HTERT RPE-1 (cell line): ENCODE measurements around the gene COL2A1.

Experiments
- in situ Hi-C: fragments of 300-500 bp; cut with MboI; formaldehyde crosslinking; loops from 4 replicates; pipeline ENCODE4 v1.14.3; 2020; ENCODE audit warnings: low sequenced_read_pairs

COL2A1 gene

DNA sequence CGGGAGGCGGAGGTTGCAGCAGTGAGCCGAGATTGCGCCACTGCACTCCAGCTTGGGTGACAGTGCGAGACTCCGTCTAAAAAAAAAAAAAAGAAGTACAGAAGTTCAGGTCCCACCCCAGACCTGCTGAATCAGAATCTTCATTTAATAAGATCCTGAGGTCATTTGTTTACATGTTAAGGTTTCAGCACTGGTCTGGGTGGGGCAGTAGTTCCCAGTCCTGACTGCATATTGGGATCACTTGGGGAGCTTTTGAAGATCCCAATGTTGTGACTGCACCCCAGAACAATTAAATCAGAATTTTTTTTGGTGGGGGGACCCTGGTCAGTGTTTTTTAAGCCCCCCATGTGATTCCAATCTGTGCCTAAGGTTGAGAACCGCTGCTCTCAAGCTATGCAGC lies 11.7 kb upstream of the COL2A1 start:
- in situ Hi-C loops = no loop called here

DNA sequence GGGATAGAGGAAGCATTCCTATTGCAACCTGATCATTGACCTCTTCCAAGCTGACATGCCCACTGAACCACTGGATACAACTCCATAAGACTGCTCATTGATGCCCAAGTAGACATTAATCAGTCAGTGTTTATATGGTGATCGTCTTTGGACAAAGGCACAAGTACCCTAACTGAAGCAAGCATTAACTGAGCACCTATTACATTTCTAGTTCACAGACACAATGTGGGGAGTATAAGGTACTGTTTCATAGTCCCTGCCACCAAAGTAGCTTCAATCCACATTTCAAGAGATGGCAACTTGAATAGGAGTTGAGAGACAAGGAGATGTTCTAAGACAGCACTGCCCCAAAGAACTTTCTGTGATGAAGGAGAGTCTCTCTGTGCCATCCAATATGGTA lies 10.9 kb upstream of the COL2A1 start:
- in situ Hi-C loops = no loop called here

DNA sequence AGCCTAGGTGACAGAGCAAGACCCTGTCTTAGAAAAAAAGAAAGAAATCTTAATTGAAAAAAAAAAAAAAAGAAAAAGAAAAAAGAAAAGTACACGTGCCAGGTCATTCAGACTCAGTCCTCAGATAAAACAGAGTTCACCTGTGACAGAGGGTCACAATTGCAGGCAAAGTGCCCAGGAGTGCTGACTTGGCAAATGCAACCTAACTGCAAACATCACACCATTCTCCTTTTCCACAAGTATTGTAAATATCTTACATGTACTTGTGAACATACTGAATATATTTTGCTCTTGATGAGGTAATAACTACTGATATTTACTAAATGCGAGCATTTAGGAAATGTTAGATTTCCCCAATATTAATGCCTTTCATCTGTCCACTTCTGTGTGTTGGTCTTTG lies 9.0 kb upstream of the COL2A1 start:
- in situ Hi-C loops = no loop called here

DNA sequence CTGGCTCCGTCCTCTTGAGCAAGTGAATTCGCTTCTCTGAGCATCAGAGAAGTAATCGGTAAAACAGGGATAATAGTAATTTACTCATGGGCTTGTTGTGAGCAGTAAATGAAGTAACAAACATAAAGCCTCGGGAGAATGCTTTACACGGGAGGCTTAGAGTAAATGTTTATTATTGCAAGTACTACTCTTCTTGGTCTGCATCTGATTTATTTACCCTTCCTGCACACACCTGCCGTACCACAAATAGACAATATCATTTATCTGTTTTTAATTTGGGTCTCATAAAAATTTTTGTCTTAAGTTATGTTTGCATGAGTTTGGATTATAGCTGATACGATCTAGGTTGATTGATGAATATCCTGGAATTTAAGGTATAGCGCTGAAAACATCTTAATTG lies 7.8 kb upstream of the COL2A1 start:
- in situ Hi-C loops = no loop called here

DNA sequence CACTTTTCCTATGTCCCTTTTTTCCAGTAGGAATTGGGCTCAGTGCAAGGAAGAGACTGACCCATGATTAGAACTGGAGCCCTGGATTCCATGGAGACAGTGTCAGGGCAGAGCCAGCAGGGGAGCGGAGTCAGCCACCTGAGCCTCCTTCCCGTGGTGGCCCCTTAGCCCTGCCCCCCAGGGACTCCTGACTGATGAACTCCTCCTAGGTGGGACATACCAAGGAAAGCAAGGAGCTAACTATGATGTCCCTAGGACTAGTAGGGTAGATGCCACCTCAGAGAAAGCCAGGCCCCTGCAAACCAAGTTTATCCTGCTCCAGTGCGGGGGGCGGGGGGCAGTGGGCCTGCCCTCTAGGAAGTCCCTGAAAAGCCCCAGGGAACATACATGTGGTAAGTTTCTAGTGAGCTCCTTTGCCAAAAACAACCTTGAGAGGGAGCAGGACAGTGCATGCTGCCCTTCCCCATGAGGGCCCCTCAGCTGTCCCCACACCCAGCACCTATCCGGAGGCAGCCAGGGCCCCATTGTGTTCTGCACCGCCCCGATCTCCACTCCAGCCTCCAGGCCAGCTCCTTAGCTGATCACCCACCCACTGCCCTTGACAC lies 6.2 kb upstream of the COL2A1 start:
- in situ Hi-C loops = no loop called here

DNA sequence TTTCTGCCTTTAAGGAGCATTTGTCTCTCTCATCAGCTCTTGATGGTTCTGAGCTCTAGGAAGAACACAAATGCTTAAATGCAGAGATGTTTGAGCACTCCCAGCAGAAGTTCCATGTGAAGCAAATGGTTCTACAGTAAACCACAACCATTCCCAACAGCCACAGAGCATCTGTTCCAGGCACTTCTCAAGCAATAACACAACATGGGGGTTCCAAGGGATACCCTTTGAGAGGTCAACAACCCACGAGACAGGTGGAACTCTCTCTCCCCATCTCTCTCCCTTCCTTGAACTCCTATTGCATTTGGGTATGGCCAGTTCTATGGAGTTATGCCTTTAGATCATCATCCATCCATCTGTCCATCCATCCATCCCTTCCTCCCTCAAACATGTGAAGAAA lies 5.2 kb upstream of the COL2A1 start:
- in situ Hi-C loops = no loop called here

DNA sequence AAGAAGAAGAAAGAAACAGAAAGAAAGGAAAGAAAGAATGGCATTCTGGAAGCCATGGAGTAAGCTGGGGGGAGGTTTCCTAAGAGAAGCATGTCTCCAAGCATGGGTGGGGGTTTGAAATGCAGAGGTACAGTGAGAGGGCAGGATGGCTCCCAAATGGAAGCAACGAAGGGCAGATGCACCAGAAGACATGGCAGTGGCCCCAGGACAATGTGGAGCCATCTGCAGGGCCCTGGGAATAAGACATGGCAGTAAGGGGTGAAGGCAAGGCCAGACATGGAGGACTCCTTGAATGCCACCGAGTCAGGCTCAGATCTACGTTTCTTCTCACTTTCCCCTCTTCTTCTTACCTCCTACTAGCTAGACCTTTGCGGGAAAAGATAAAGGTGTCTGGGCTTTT lies 4.7 kb upstream of the COL2A1 start:
- in situ Hi-C loops = no loop called here

DNA sequence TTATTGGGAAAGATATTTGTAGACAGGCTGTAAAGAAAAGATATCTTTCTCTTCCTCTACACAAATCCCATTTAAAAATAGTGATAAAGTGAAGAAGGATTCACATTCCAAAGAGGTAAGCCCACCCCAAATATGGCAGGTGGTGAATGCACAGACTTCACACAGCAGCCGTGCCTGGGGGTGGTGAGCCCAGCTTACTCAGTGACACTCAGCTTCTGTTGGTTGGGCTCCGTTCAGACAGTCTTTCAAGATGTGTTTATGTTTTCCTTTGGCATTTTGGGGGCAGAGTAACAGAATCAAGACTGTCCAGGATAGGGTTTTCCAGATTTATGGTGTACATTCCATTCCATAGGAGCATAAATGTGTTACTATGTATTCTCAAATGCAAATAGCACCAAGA lies 4.1 kb upstream of the COL2A1 start:
- in situ Hi-C loops = no loop called here

DNA sequence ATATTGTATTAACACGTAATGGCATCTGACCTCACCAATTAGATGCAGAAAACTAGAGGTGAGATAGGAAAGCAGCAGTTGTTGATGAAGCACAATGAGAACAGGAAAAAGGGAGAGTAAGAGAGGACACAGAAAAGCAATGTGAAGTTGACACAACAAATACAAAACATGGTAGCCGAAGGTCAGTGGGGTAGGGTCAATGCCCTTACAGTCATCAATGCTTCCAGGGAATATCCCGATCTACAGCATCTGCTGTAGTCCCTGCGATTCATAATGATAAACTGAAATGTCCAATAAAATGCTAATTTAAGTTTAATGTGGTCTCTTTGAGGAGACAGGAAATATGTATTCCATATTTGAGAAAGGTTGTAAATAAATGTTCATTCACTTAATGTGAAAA lies 2.9 kb upstream of the COL2A1 start:
- in situ Hi-C loops = no loop called here

DNA sequence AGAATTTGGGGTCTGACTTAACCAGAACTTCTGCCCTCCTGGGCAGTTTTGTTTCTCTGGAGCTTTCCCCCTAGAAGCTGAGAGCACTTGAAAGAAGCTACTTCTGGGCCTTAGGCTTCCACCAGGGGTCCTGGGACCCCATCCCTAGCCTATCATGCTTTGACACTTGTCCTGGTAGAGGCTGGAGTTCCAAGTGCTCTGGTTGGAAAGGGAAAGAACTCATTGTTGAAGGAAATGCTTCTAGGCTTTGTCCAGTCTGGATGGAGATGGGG lies 1.4 kb upstream of the COL2A1 start:
- in situ Hi-C loops = no loop called here

DNA sequence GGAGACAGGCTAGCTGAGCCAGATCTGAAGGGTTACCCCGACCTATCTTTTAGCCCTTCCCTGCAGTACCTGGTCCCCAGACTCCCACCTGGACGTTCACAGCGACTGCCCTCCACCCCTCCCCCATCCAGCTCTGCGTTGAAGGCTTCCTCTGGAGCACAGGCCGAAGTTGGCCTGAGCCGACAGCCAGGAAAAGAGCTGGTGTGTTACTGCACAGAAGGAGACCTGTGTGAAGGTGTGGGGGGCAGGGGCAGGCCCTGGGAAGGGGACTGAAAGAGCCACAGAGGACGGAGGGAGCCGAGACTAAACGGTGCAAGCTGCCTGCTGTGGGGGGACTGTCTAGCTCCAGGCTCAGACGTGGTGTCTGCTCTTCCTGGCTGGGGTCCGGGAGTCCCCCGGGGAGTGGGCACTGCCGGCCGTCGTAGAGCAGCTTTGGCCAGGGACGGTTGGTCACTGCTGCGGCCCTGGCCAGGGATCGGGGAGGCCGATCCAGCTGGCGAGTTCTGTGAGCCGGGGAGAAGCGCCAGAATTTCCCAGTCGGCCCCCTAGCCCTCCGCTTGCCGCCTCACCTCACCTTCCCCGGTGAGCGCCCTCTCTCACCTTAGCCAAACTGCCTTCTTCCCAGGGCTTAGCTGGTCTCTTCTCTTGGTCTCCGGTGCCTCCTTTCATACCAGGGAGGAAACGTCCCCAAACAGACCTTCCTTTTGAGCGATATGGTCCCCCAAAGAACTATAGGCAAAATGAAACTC lies 899 bp upstream of the COL2A1 start:
- in situ Hi-C loops = no loop called here

DNA sequence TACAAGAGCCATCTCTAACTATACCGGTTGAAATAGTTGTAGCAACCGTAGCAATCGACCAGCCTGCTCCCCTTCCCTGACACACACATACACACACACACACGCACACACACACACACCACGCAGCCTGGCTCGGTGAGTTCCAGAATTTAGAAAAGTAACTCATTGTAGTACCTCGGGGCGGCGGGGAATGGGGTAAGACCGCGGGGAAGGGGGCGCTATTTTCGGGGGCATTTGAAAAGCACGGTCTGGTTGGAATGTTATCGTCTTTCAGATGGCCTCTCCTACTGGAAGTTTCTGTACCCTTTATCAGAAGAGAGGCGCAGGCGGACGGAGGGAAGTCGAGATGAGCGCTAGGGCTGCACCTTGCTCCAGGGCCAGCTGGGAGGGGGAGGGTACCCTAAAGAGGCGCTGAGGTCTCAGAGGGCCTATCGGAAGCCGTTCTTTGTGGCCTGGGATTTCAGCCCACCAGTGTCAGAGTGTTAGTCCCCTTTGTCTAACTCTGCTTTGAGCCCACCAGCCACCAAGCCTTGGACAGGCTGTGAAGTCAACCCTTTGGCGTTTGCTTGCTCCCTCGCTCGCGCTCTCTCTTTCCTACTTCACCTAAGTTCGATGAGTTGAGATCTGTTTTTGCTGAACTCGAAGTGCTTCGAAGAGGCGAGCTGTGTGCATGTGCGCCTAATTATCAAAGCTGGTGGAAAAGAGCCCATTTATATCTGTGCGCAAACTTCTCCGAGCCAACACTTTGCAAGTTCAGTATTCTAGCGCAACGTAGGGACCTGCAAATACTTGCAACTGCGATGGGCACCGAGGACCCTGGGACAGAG lies 837 bp downstream of the COL2A1 start:
- in situ Hi-C loops = no loop called here

DNA sequence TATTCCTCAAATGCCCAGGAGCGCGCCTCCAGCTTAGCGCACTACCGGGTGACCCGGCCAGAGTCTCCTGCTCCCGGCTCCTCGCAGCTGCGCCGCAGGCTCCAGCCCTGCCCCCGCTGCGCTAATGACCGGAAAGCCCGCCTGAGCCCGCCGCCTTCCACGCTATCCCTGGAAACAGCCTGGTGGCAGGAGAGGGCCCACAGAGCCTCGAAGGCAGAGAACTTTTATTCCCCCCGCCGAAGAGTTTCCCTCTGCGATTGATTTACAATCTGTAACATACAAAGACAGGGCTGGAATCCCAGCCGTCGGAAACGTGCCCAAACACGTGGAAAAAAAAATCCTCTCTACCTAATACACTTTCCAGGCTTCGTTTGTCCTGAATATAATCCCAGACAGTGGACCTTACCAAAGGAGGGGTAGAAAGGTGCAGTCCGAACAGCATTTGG lies 1.5 kb downstream of the COL2A1 start:
- in situ Hi-C loops = no loop called here

DNA sequence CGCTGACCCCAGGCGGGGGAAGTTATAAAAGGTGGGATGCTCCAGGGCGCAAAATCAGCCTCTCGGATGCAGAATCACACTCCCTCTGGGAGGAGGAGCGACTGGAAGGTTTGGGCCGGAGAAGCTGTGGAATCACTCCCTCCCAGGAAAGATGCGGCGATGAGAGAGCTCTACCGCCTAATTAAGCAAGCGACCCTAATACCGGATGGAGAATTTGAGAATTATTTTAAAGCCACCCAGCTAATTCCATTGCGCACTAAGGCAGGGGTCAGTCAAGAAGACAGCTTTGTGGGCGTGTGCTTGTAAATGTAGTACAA lies 1.9 kb downstream of the COL2A1 start:
- in situ Hi-C loops = no loop called here

DNA sequence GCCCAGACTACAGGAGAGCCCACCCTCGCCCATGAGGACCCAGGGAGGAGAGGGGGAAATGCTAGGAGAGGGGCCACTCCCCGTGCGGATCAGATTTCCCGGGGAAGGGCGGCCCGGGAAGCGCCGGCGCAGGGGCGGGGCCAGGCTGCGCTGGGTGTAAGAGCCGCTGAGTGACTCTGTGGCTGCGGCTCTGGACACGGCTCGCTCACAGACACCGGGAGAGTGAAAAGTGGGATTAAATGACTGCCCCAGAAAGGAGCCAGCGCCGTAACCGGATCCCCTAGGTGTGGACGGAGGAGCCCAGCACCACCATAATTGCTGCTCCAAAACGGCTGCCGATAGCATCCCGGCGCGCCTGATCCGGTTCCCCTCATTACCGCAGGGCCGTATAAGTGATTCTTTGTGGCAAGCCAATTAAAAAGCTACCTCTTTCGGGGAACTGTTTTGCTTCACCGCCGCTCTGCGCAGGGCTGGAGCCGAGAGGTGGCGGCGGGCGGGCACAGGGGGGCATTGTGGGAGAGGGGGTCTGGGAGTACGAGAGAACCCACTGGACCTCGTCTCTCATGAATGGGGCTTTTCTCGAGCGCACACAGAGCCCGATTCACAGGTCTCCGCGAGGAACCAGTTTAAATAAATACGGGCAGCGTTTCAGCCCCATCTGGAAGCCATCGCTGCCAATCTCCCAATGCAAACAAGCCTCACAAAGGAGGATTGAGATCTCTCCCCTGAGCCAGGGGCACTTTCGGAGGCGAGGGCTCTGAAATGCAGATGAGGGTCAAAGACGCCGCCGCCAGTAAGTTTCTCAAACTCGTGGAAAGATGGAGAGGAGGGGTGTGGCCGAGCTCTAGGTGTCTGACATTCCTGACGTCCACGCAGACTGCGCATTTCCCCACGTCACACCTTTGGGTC lies 2.5 kb downstream of the COL2A1 start:
- in situ Hi-C loops = no loop called here

DNA sequence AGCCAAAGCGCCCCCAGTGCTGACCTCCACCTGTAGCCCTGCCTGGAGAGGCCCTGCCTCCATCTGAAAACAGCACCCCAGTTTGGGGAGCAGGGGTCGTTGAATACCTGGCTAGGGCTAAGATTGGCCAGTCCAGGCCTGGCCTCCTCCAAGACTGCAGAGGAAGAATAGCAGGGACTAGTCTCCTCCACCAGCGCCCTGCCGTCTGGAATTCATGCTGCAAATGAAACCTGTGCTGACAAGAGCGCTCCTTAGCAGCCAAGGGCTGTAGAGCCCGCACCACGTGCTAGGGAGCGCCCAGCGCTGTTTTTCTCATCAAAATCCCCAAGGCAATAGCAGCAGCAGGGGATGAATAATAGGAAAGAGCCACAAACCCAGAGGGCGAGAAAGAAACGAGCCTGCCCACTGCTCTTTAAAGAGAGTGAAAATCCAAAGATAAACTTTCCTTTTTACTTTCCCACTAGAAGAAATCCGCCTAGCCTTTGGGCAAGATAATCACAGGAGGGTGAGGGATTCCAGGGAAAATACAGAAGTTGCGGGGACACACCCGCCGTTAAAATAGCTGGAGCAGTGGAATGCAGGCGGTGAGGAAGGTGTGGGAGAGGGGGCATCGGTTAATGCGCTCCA lies 3.3 kb downstream of the COL2A1 start:
- in situ Hi-C loops = no loop called here

DNA sequence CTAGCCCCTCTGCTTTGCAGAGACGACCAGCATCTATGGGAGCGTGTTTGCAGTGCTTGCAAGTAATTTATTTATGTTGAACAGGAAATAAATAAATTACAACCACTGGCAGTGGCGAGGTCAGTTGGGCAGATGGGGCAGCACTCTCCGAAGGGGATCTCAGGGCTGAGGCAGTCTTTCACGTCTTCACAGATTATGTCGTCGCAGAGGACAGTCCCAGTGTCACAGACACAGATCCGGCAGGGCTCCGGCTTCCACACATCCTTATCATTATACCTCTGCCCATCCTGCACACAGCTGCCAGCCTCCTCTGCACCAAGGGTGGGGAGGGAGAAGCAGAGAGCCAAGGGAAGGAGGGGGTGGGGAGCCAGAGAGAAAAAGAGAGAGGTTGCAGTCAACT lies 4.5 kb downstream of the COL2A1 start:
- in situ Hi-C loops = no loop called here

DNA sequence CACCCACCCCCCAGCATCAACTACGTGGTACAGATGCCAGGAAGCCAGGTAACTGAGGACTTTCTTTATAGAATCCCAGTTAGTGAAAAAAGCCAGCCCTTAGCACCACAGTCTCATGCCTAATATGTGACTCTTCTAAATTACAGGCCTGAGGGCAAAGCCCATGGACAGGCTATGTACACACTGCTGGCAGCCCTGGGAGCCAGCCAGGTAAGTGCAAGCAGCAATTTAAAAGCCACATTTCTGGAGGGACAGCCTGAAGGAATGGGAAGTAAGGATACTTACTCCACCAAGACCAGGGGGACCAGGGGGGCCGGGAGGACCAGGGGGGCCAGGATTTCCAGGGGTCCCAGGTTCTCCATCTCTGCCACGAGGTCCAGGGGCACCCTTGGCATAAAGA lies 7.0 kb downstream of the COL2A1 start:
- in situ Hi-C loops = no loop called here

DNA sequence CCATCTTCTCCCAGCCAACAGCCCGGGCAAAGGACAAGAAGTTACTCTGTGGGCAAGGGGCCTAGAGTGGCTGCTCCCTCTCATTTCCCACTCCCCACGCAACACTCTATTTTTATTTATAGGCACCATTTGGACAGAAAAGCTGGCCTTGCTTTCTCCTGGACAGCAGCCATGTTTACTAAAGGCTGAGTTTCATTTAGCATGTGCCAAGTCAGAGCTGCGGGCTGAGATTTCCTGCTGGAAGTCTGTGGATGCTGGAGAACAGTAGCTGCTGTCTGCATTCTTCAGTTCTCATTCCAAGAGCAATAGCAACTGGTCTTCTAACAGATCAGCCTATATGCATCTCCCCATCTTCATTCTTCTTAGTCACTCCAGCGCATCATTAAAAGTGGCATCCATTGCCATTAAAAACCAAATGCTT lies 8.3 kb downstream of the COL2A1 start:
- in situ Hi-C loops = no loop called here

DNA sequence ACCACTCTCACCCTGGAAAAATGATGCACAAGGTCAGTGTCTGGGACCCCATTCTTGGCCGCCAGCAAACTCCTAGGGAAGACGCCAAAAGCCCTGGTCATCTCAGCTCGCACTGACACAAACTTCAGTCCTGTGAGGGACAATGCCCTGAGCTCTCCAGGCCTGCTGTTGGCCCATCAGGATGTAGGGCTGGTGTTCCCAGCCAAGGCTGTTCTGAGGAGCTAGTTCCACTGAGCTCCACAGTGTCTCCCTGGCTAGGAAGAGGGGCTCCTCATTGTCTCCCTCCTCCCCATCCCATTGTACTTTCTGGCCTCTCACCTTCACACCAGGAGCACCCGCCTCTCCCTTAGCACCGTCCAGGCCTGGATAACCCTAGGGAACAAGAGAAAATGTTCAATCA lies 10.8 kb downstream of the COL2A1 start:
- in situ Hi-C loops = no loop called here

DNA sequence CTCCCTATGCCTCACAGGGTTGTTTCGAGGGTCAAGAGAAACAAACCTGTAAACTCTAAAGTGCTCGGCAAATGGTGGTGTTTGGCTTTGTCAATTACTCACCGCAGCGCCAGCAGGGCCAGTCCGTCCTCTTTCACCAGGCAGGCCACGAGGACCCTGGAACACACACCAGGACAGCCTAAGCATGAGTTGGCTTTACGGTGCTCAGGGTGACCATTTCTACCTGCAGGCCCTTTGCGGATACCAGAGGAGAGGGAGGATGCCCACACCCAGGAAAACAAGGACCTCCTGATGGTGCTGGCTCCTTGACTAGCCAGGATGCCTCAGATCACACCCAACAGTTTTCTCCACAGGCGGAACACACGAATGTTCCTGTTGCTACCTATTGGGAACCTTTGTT lies 11.5 kb downstream of the COL2A1 start:
- in situ Hi-C loops = no loop called here
